Stimulated activated CD8-positive, alpha-beta memory T cell treated with anti-CD3 and anti-CD28 coated beads, Interleukin-4, amount 100 ng/mL, for 1 hour (primary cell): ENCODE data around the gene FAM9C.

ENCODE experiments used
- DNase-seq, 2 donors: peaks; one replicate each; pipeline ENCODE4 v3.0.0-alpha.2; 2020; ENCODE audit warnings: low read depth in 2 of 2, low spot score in 1 of 2

Gene FAM9C

GRCh38 chrX:13008189-13008533, 36.3 kb downstream of the FAM9C start:
- no peak for DNase-seq

GRCh38 chrX:13007519-13008188, 36.8 kb downstream of the FAM9C start:
- DNase-seq: no peak

- no peak for DNase-seq
Measured at GRCh38 chrX:13005661-13006473, 38.6 kb downstream of the FAM9C start.

- no peak for DNase-seq
Measured at GRCh38 chrX:13001961-13002671, 42.3 kb downstream of the FAM9C start.

- no peak for DNase-seq
Measured at GRCh38 chrX:13001097-13001496, 43.3 kb downstream of the FAM9C start.

GRCh38 chrX:13000301-13000811, 44.1 kb downstream of the FAM9C start:
- no peak for DNase-seq

- no peak for DNase-seq
Measured at GRCh38 chrX:12999422-12999821, 45.0 kb downstream of the FAM9C start.

- DNase-seq: no peak
Measured at GRCh38 chrX:12997906-12998687, 46.3 kb downstream of the FAM9C start.

- DNase-seq: no peak
Measured at GRCh38 chrX:12996934-12997435, 47.4 kb downstream of the FAM9C start.

GRCh38 chrX:12994321-12994720, 50.1 kb downstream of the FAM9C start:
- no peak for DNase-seq

GRCh38 chrX:12993826-12994225, 50.6 kb downstream of the FAM9C start:
- DNase-seq: no peak

GRCh38 chrX:12992544-12993118, 51.8 kb downstream of the FAM9C start:
- DNase-seq: no peak

GRCh38 chrX:12991575-12991974, 52.8 kb downstream of the FAM9C start:
- no peak for DNase-seq

GRCh38 chrX:12989461-12989860, 55.0 kb downstream of the FAM9C start:
- DNase-seq: no peak

- DNase-seq: no peak
Measured at GRCh38 chrX:12988797-12989196, 55.6 kb downstream of the FAM9C start.

- DNase-seq: no peak
Measured at GRCh38 chrX:12987900-12988594, 56.4 kb downstream of the FAM9C start.

- DNase-seq: no peak
Measured at GRCh38 chrX:12987340-12987739, 57.1 kb downstream of the FAM9C start.

- DNase-seq: no peak
Measured at GRCh38 chrX:12986886-12987285, 57.5 kb downstream of the FAM9C start.

GRCh38 chrX:12986164-12986779, 58.1 kb downstream of the FAM9C start:
- DNase-seq: no peak
